Activated naive CD8-positive, alpha-beta T cell (primary cell): ENCODE results near the gene KIF1A.

Source experiments
- H3K27ac Mint-ChIP-seq: one replicate; pipeline ENCODE4 v1.8.0; 2021; ENCODE audit warnings: mixed read lengths
- H3K27me3 Mint-ChIP-seq: one replicate; pipeline ENCODE4 v1.8.0; 2021; ENCODE audit warnings: mixed read lengths
- H3K36me3 Mint-ChIP-seq: one replicate; pipeline ENCODE4 v1.8.0; 2021; ENCODE audit warnings: mixed read lengths
- H3K4me1 Mint-ChIP-seq: one replicate; pipeline ENCODE4 v1.8.0; 2021; ENCODE audit warnings: low read depth, mixed read lengths
- H3K4me3 Mint-ChIP-seq: one replicate; pipeline ENCODE4 v1.8.0; 2021; ENCODE audit warnings: mild to moderate bottlenecking, mixed read lengths
- H3K9me3 Mint-ChIP-seq: one replicate; pipeline ENCODE4 v1.8.0; 2021; ENCODE audit warnings: low read depth, mixed read lengths

KIF1A gene

GRCh38 chr2:240716130-240716798, 103.8 kb downstream of the KIF1A start:
- Mint-ChIP-seq H3K36me3 (no peaks in the 10 kb centered on the region), H3K27me3 (no peaks in the 10 kb centered on the region), H3K27ac (no peak overlapping the region), H3K4me3 (no peak overlapping the region), H3K4me1 (no peaks in the 10 kb centered on the region), H3K9me3 (no peaks in the 10 kb centered on the region)

- H3K36me3 Mint-ChIP-seq = no peaks in the 10 kb centered on the region
- H3K9me3 Mint-ChIP-seq = no peaks in the 10 kb centered on the region
- H3K27ac Mint-ChIP-seq = no peak overlapping the region
- no peak overlapping the region for H3K4me3 Mint-ChIP-seq
- no peaks in the 10 kb centered on the region for H3K4me1 Mint-ChIP-seq
- H3K27me3 Mint-ChIP-seq = no peaks in the 10 kb centered on the region
These were observed 105.0 kb downstream of the KIF1A start for GRCh38 chr2:240714747-240715725.

- Mint-ChIP-seq H3K4me3 (no peak overlapping the region), H3K36me3 (no peaks in the 10 kb centered on the region), H3K27me3 (no peaks in the 10 kb centered on the region), H3K27ac (no peak overlapping the region), H3K9me3 (no peaks in the 10 kb centered on the region), H3K4me1 (no peaks in the 10 kb centered on the region)
These were observed 105.9 kb downstream of the KIF1A start for GRCh38 chr2:240713928-240714746.

GRCh38 chr2:240713071-240713927, 106.7 kb downstream of the KIF1A start:
- Mint-ChIP-seq H3K36me3 (no peaks in the 10 kb centered on the region), H3K4me1 (no peaks in the 10 kb centered on the region), H3K27me3 (no peaks in the 10 kb centered on the region)

GRCh38 chr2:240712121-240712520, 107.9 kb downstream of the KIF1A start:
- no peaks in the 10 kb centered on the region for H3K36me3 Mint-ChIP-seq
- H3K9me3 Mint-ChIP-seq = no peaks in the 10 kb centered on the region
- no peaks in the 10 kb centered on the region for H3K4me1 Mint-ChIP-seq
- H3K27me3 Mint-ChIP-seq = no peaks in the 10 kb centered on the region
- no peak overlapping the region for H3K27ac Mint-ChIP-seq
- H3K4me3 Mint-ChIP-seq = no peak overlapping the region

More at GRCh38 chr2:240713071-240713927, 106.7 kb downstream of the KIF1A start:
- Mint-ChIP-seq H3K4me3 (no peak overlapping the region), H3K27ac (no peak overlapping the region), H3K9me3 (no peaks in the 10 kb centered on the region)

GRCh38 chr2:240711701-240712100, 108.3 kb downstream of the KIF1A start:
- Mint-ChIP-seq H3K27me3 (no peaks in the 10 kb centered on the region), H3K27ac (no peak overlapping the region), H3K9me3 (no peaks in the 10 kb centered on the region), H3K4me1 (no peaks in the 10 kb centered on the region), H3K36me3 (no peaks in the 10 kb centered on the region), H3K4me3 (no peak overlapping the region)

GRCh38 chr2:240711296-240711695, 108.7 kb downstream of the KIF1A start:
- no peaks in the 10 kb centered on the region for H3K9me3 Mint-ChIP-seq
- H3K36me3 Mint-ChIP-seq = no peaks in the 10 kb centered on the region
- H3K27me3 Mint-ChIP-seq = no peaks in the 10 kb centered on the region
- H3K4me1 Mint-ChIP-seq = no peaks in the 10 kb centered on the region
- no peak overlapping the region for H3K4me3 Mint-ChIP-seq
- no peak overlapping the region for H3K27ac Mint-ChIP-seq

GRCh38 chr2:240708457-240708856, 111.6 kb downstream of the KIF1A start:
- H3K27me3 Mint-ChIP-seq = no peaks in the 10 kb centered on the region
- no peaks in the 10 kb centered on the region for H3K9me3 Mint-ChIP-seq
- H3K36me3 Mint-ChIP-seq = no peaks in the 10 kb centered on the region
- H3K4me3 Mint-ChIP-seq = no peak overlapping the region
- H3K27ac Mint-ChIP-seq = no peak overlapping the region
- peaks cover 13% of the 10 kb centered on the region for H3K4me1 Mint-ChIP-seq

- no peaks in the 10 kb centered on the region for H3K36me3 Mint-ChIP-seq
- H3K27ac Mint-ChIP-seq = no peak overlapping the region
- peaks cover 16% of the 10 kb centered on the region for H3K4me1 Mint-ChIP-seq
- no peak overlapping the region for H3K4me3 Mint-ChIP-seq
- no peaks in the 10 kb centered on the region for H3K27me3 Mint-ChIP-seq
- no peaks in the 10 kb centered on the region for H3K9me3 Mint-ChIP-seq
These were observed 112.2 kb downstream of the KIF1A start for GRCh38 chr2:240707821-240708220.

- Mint-ChIP-seq H3K27me3 (no peaks in the 10 kb centered on the region), H3K4me1 (peaks cover 16% of the 10 kb centered on the region), H3K27ac (no peak overlapping the region), H3K36me3 (no peaks in the 10 kb centered on the region), H3K4me3 (no peak overlapping the region), H3K9me3 (no peaks in the 10 kb centered on the region)
These were observed 112.8 kb downstream of the KIF1A start for GRCh38 chr2:240707043-240707756.

- peak overlapping the region; percentile 72 for H3K4me3 Mint-ChIP-seq
- no peaks in the 10 kb centered on the region for H3K36me3 Mint-ChIP-seq
- no peaks in the 10 kb centered on the region for H3K9me3 Mint-ChIP-seq
- peaks cover 16% of the 10 kb centered on the region for H3K4me1 Mint-ChIP-seq
- no peak overlapping the region for H3K27ac Mint-ChIP-seq
- H3K27me3 Mint-ChIP-seq = no peaks in the 10 kb centered on the region
These were observed 114.7 kb downstream of the KIF1A start for GRCh38 chr2:240705204-240705791.

GRCh38 chr2:240704651-240705050, 115.4 kb downstream of the KIF1A start:
- H3K27ac Mint-ChIP-seq = peak overlapping the region; percentile 29
- H3K36me3 Mint-ChIP-seq = no peaks in the 10 kb centered on the region
- no peaks in the 10 kb centered on the region for H3K9me3 Mint-ChIP-seq
- peak overlapping the region; percentile 72 for H3K4me3 Mint-ChIP-seq
- peaks cover 16% of the 10 kb centered on the region for H3K4me1 Mint-ChIP-seq
- no peaks in the 10 kb centered on the region for H3K27me3 Mint-ChIP-seq
